GM19239 (cell line): ENCODE data around the gene ZSCAN5B.
"Not testable (repeated sequence)": the region's sequence is repeated elsewhere in the genome, so short reads cannot be mapped to it uniquely, and the experiment has no call there.

Experiments
- DNase-seq: peaks from one replicate; pipeline ENCODE4 v3.0.0; 2011; ENCODE audit warnings: low spot score; ENCODE audit not compliant: insufficient read length
- FAIRE-seq: peaks from 2 replicates; lab custom pipeline; 2011; peaks lifted over from hg19 to GRCh38; lab: Jason Lieb, UNC

The ZSCAN5B gene

GRCh38 chr19:56177564-56178243 lies 19.9 kb downstream of the ZSCAN5B start:
- DNase-seq: no peak
- no peak for FAIRE-seq

- DNase-seq (no peak), FAIRE-seq (no peak)
Measured at GRCh38 chr19:56176881-56177280, 20.7 kb downstream of the ZSCAN5B start.

GRCh38 chr19:56176310-56176709 lies 21.3 kb downstream of the ZSCAN5B start:
- FAIRE-seq, DNase-seq: not testable (repeated sequence)

DNA sequence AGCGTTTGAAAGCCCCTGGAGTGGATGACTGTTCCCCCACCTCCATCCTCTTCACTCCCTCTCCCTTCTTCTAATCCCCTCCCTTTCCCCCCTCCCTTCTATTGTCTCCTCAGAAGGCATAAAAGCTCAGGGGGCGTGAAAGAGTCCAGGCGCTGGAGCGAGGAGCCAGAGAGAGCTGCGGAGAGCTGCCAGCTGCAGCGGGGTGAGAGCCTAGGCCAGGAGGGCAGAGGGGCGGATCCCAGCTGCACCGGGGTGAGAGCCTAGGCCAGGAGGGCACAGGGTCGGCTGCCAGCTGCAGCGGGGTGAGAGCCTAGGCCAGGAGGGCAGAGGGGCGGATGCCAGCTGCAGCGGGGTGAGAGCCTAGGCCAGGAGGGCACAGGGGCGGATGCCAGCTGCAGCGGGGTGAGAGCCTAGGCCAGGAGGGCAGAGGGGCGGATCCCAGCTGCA lies 21.7 kb downstream of the ZSCAN5B start, which contains the start of gene GALP:
GALP (plus strand) TSS at position 148 of the 447 bp plus-strand sequence. CDS start 1,101 bp downstream, outside the sequence.
- FAIRE-seq, DNase-seq: not testable (repeated sequence)

DNA sequence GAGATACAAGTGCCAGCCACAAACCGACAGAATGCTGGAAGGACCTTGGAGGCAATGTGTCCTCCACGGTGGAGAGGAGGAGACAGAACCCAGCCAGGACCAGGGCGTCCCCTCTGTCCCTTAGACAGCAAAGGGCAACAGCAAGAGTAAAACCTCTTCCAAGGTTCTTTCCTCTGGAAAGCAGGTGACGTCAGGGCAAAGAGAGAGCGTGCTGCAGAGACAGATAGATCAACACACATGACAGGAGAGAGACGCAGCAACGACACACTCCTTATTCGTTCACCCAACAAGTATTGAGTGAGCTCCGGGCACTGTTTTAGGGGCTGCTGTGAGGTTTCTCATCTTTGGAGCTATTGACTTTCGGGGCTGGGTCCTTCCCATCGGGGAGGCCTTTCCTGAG lies 23.0 kb downstream of the ZSCAN5B start:
- DNase-seq (no peak), FAIRE-seq (no peak)

GRCh38 chr19:56174086-56174485 lies 23.5 kb downstream of the ZSCAN5B start:
- no peak for FAIRE-seq

GRCh38 chr19:56170261-56170660 lies 27.3 kb downstream of the ZSCAN5B start:
- DNase-seq (no peak), FAIRE-seq (no peak)

More at GRCh38 chr19:56174086-56174485, 23.5 kb downstream of the ZSCAN5B start:
- DNase-seq: no peak

- FAIRE-seq (no peak), DNase-seq (no peak)
Measured at GRCh38 chr19:56167064-56167578, 30.5 kb downstream of the ZSCAN5B start.

DNA sequence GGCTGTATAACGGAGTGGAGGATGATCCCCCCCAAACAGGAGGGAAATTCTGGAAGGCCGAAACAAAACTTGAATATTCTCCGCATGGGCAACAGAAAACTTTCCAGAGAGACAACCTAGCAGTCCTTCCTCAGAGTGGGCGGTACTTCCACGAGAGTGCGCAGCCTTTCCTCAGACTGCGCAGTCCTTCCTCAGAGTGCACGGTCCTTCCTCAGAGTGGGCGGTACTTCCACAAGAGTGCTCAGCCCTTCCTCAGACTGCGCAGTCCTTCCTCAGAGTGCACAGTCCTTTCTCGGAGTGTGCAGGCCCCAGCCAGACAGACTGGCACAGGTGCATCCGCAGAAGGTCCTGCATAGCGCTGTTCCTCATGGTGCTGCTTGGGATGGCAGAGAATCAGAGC lies 34.5 kb downstream of the ZSCAN5B start:
- FAIRE-seq: no peak
- DNase-seq: no peak

GRCh38 chr19:56162258-56162657 lies 35.3 kb downstream of the ZSCAN5B start:
- FAIRE-seq: no peak

GRCh38 chr19:56161534-56161933 lies 36.0 kb downstream of the ZSCAN5B start:
- FAIRE-seq (no peak), DNase-seq (no peak)

More at GRCh38 chr19:56162258-56162657, 35.3 kb downstream of the ZSCAN5B start:
- no peak for DNase-seq

GRCh38 chr19:56159622-56160271 lies 37.8 kb downstream of the ZSCAN5B start:
- FAIRE-seq (no peak), DNase-seq (no peak)

DNA sequence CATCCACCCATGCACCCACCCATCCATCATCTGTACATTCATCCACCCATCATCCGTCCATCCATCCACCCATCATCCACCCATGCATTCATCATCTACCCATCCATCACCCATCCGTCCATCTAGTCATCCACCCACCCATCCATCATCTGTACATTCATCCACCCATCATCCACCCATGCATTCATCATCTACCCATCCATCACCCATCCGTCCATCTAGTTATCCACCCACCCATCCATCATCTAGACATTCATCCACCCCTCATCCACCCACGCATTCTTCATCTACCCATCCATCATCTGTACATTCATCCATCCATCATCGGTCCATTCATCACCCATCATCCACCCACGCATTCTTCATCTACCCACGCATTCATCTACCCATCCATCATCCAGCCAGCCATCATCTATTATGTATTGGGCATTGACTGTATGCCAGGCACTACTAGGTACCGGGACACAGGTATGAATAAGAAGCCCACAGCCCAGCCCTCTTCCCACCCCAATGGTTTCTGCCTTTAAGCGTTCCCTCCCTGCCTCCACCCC lies 38.5 kb downstream of the ZSCAN5B start:
- FAIRE-seq (no peak), DNase-seq (no peak)

GRCh38 chr19:56158170-56158757 lies 39.3 kb downstream of the ZSCAN5B start:
- FAIRE-seq (no peak), DNase-seq (no peak)

DNA sequence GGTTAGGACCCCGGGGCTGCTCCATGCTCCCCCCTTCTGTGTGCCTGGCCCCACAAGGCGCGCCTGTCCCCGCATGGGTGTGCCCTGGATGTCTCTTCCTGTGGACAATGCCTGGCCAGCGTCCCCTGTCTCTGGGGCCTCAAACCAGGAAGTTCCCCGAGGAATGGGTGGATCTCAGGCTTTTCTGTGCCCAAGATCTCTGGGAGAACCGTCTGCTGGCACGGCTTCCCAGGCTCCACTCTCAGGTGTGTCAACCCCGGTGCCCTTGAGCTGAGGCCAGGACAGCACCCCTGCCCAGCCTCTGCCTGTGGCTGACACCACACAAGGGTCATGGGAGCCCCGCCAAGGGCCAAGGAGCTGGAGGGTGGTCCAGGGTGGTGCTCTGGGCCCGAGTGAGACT lies 40.8 kb downstream of the ZSCAN5B start:
- DNase-seq: no peak
- FAIRE-seq: no peak

DNA sequence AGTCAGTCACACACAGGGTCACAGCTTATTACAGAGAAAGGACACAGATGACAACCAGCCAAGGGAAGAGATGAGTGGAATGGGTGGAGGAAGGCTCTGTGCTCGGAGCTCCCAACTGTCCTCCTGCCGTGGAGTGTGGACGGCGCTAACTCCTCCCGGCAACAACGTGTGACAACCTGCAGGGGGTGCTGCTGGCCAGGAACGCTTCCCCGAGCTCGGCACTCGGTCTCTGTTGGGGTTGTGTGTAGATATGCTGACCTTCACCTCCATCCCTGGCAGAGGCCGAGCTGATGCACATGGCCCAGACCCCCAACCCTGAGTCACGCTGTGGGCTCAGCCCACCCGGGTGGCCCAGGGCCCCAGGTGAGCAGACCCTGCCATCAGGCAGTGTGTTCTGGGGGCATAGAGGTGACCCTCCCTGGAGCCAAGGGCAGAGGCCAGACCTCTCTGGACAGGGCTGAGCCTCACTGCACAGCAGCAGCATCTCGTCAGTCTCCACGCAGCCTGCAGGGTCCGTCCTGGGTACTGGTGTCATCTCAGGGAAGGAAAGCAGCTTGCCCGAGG lies 42.4 kb downstream of the ZSCAN5B start:
- FAIRE-seq (no peak), DNase-seq (no peak)

DNA sequence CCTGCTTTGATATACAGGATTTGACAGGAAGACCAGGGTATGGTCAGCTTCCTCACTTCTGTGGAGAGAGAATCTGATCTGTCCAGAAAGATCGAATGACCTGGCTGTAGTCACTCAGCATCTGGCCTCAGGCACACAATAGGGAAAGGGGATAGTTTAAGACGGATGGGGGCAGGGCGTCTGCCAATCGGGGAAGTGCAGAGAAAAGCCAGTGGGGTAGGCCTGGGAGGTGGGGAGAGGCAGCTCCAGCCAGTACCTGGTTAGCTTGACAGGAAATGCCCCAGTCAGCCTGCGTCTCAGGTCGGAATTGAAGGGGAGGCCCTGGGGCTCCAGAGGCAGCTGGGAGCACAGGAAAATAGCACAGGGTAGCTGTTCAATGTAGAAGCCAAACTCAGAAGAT lies 44.1 kb downstream of the ZSCAN5B start:
- FAIRE-seq: no peak
- DNase-seq: no peak

DNA sequence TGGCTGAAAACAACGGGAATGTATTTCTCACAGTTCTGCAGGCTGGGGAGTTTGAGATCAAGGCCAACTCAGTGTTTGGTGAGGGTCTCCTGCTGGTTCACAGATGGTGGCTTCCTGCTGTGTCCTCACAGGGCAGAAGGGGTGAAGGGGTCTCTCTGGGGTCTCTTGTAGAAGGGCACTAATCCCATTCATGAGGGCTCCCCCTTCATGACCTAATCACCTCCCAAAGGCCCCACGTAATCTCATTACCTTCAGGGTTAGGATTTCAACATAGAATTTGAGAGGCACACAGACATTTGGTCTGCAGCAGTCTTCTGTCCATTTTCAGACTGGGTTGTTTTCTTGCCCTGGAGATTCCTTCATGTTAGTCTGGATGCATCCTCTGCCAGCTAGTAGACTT lies 44.9 kb downstream of the ZSCAN5B start:
- FAIRE-seq: no peak
- DNase-seq: no peak

DNA sequence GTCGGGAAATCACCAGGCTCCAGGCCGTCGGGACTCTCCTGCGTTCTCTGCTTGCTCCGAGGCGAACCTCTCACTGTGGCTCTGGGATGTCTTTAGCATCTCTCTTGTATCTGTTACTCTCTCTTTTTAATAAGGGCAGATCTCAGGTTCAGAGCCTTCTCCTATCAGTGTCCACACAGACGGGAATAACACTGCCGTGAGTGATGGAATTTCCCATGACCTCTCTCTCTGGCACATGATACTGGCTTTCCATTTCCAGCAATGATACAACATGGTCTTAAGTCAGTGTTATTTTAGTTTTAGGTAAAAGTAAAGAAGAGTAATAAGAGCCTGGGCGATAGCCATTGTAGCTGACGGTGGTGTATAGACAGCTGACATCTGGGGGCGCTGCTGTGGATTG lies 47.2 kb downstream of the ZSCAN5B start:
- DNase-seq (no peak), FAIRE-seq (no peak)

- no peak for FAIRE-seq
Measured at GRCh38 chr19:56149656-56150038, 47.9 kb downstream of the ZSCAN5B start.

More at GRCh38 chr19:56149656-56150038, 47.9 kb downstream of the ZSCAN5B start:
- no peak for DNase-seq
